Mesendoderm (in vitro differentiated cells): ENCODE results near the gene CPT1C.

Source experiments
- DNase-seq: peaks from one replicate; pipeline ENCODE4 v3.0.0; 2013
- H2AK5ac ChIP-seq: 2 replicates; pipeline ENCODE4 v1.6.1; 2013; ENCODE audit warnings: low read length, inconsistent platforms
- H2BK120ac ChIP-seq: 2 replicates; pipeline ENCODE4 v1.6.1; 2013; ENCODE audit warnings: low read depth, mild to moderate bottlenecking, low read length, moderate library complexity, mixed read lengths
- H2BK15ac ChIP-seq: replicated peaks from 2 replicates; pipeline ENCODE4 v1.6.1; 2013; ENCODE audit warnings: low read depth, mild to moderate bottlenecking, moderate library complexity
- H2BK5ac ChIP-seq: 2 replicates; pipeline ENCODE4 v1.6.1; 2013; ENCODE audit warnings: low read length, inconsistent platforms
- H3K18ac ChIP-seq: 2 replicates; pipeline ENCODE4 v1.6.1; 2013; ENCODE audit warnings: mild to moderate bottlenecking, low read length, mixed read lengths
- H3K23ac ChIP-seq: one replicate; pipeline ENCODE4 v1.6.1; 2013; ENCODE audit warnings: low read length
- H3K27ac ChIP-seq: 2 replicates; pipeline ENCODE4 v1.5.1; 2013; ENCODE audit warnings: low read depth, mild to moderate bottlenecking, inconsistent platforms, low read length, moderate library complexity
- H3K27me3 ChIP-seq: 2 replicates; pipeline ENCODE4 v1.6.1; 2013; ENCODE audit warnings: low read length, control low read depth, mild to moderate bottlenecking, inconsistent platforms; ENCODE audit not compliant: insufficient read depth, poor library complexity
- H3K36me3 ChIP-seq: 2 replicates; pipeline ENCODE4 v1.6.1; 2013; ENCODE audit warnings: low read length, inconsistent platforms; ENCODE audit not compliant: control insufficient read depth, insufficient read depth
- H3K4ac ChIP-seq: one replicate; pipeline ENCODE4 v1.6.1; 2013; ENCODE audit warnings: low read depth, mild to moderate bottlenecking, low read length, moderate library complexity
- H3K4me1 ChIP-seq: 2 replicates; pipeline ENCODE4 v1.6.1; 2013; ENCODE audit warnings: low read depth, low read length, inconsistent platforms; ENCODE audit not compliant: control insufficient read depth
- H3K4me2 ChIP-seq: 2 replicates; pipeline ENCODE4 v1.6.1; 2013; ENCODE audit warnings: low read length
- H3K4me3 ChIP-seq: 2 replicates; pipeline ENCODE4 v1.5.1; 2013; ENCODE audit warnings: mild to moderate bottlenecking, low read length
- H3K56ac ChIP-seq: one replicate; pipeline ENCODE4 v1.6.1; 2013; ENCODE audit warnings: low read length
- H3K79me1 ChIP-seq: 2 replicates; pipeline ENCODE4 v1.6.1; 2013; ENCODE audit warnings: low read length, inconsistent platforms
- H3K79me2 ChIP-seq: 2 replicates; pipeline ENCODE4 v1.6.1; 2013; ENCODE audit warnings: mild to moderate bottlenecking, low read length; ENCODE audit not compliant: control insufficient read depth, insufficient read depth
- H3K9ac ChIP-seq: 2 replicates; pipeline ENCODE4 v1.6.1; 2013; ENCODE audit warnings: low read length, inconsistent platforms
- H4K5ac ChIP-seq: one replicate; pipeline ENCODE4 v1.6.1; 2013; ENCODE audit warnings: low read length
- H4K8ac ChIP-seq: one replicate; pipeline ENCODE4 v1.6.1; 2013; ENCODE audit warnings: low read depth, mild to moderate bottlenecking, control low read depth, low read length, moderate library complexity
- WGBS: extraction: QIAGEN DNeasy Blood & Tissue Kit; methylation state at CpG from one replicate; pipeline ENCODE4 v1.1.7; 2013; ENCODE audit warnings: low lambda C conversion rate, missing lambda C conversion rate; ENCODE audit not compliant: insufficient coverage; ENCODE audit errors: extremely low coverage; 5-methylcytosine and 5-hydroxymethylcytosine counted together

Gene CPT1C

GRCh38 chr19:49669516-49669915 lies 21.4 kb upstream of the CPT1C start:
- no CpG with 5 or more reads among the region's 3 CpGs for WGBS
- Histone ChIP-seq H3K56ac (no peak overlapping the region), H3K79me2 (peaks cover 19% of the 10 kb centered on the region), H3K9ac (no peak overlapping the region), H2BK15ac (no peak overlapping the region), H3K4me2 (no peak overlapping the region), H4K5ac (no peak overlapping the region), H4K8ac (no peak overlapping the region), H3K4ac (no peak overlapping the region), H3K4me1 (peaks cover 2% of the 10 kb centered on the region), H3K79me1 (peaks cover 17% of the 10 kb centered on the region), H3K4me3 (no peak overlapping the region), H2BK120ac (no peak overlapping the region), H2AK5ac (no peak overlapping the region), H2BK5ac (no peak overlapping the region), H3K23ac (no peak overlapping the region), H3K18ac (no peak overlapping the region), H3K36me3 (peaks cover 1% of the 10 kb centered on the region), H3K27me3 (no peaks in the 10 kb centered on the region), H3K27ac (no peak overlapping the region)
- no peak for DNase-seq

- H2BK120ac ChIP-seq = no peak overlapping the region
- no peak overlapping the region for H3K4ac ChIP-seq
- H3K79me1 ChIP-seq = peaks cover 7% of the 10 kb centered on the region
- H4K5ac ChIP-seq = no peak overlapping the region
- WGBS = no CpG with 5 or more reads among the region's 28 CpGs
- no peak overlapping the region for H4K8ac ChIP-seq
- H3K4me2 ChIP-seq = peak overlapping the region; percentile 14
- no peak overlapping the region for H3K18ac ChIP-seq
- no peak overlapping the region for H2BK5ac ChIP-seq
- H3K36me3 ChIP-seq = peaks cover 1% of the 10 kb centered on the region
- H2AK5ac ChIP-seq = no peak overlapping the region
- H3K56ac ChIP-seq = peak overlapping the region; percentile 73
- H3K23ac ChIP-seq = no peak overlapping the region
- H3K27me3 ChIP-seq = no peaks in the 10 kb centered on the region
- peak; percentile 92 for DNase-seq
- H3K4me3 ChIP-seq = no peak overlapping the region
- no peaks in the 10 kb centered on the region for H3K4me1 ChIP-seq
- H3K79me2 ChIP-seq = peaks cover 4% of the 10 kb centered on the region
- peak overlapping the region; percentile 46 for H3K9ac ChIP-seq
- peak overlapping the region; percentile 10 for H3K27ac ChIP-seq
- no peak overlapping the region for H2BK15ac ChIP-seq
Observed at GRCh38 chr19:49672131-49672919, 18.6 kb upstream of the CPT1C start.

GRCh38 chr19:49676136-49676783 lies 14.7 kb upstream of the CPT1C start:
- DNase-seq = peak; percentile 98
- Histone ChIP-seq H3K4me3 (peak overlapping the region; percentile 47), H3K36me3 (peaks cover 3% of the 10 kb centered on the region), H3K4ac (peak overlapping the region; percentile 64), H4K8ac (no peak overlapping the region), H3K79me2 (peaks cover 35% of the 10 kb centered on the region), H2BK15ac (no peak overlapping the region), H3K4me2 (peak overlapping the region; percentile 70), H2BK120ac (no peak overlapping the region), H2AK5ac (no peak overlapping the region), H4K5ac (no peak overlapping the region), H3K9ac (peak overlapping the region; percentile 80), H2BK5ac (no peak overlapping the region), H3K4me1 (peaks cover 8% of the 10 kb centered on the region), H3K23ac (no peak overlapping the region), H3K27ac (peak overlapping the region; percentile 91), H3K27me3 (no peaks in the 10 kb centered on the region), H3K18ac (peak overlapping the region; percentile 85), H3K56ac (peak overlapping the region; percentile 92), H3K79me1 (peaks cover 4% of the 10 kb centered on the region)
- WGBS = no CpG with 5 or more reads among the region's 27 CpGs

- Histone ChIP-seq H3K4me3 (no peak overlapping the region), H3K79me1 (peaks cover 6% of the 10 kb centered on the region), H3K27me3 (no peaks in the 10 kb centered on the region), H3K27ac (no peak overlapping the region), H3K18ac (no peak overlapping the region), H2BK120ac (no peak overlapping the region), H3K9ac (peak overlapping the region; percentile 99), H3K23ac (no peak overlapping the region), H3K36me3 (peaks cover 4% of the 10 kb centered on the region), H3K4ac (no peak overlapping the region), H3K56ac (no peak overlapping the region), H4K8ac (no peak overlapping the region), H2BK5ac (no peak overlapping the region), H3K79me2 (peaks cover 38% of the 10 kb centered on the region), H2AK5ac (no peak overlapping the region), H4K5ac (no peak overlapping the region), H2BK15ac (no peak overlapping the region), H3K4me2 (no peak overlapping the region), H3K4me1 (peaks cover 8% of the 10 kb centered on the region)
- peak; percentile 100 for DNase-seq
- WGBS = no CpG with 5 or more reads among the region's 34 CpGs
Observed at GRCh38 chr19:49676784-49677230, 14.1 kb upstream of the CPT1C start.

GRCh38 chr19:49677231-49677900 lies 13.6 kb upstream of the CPT1C start, which contains the start of gene PRMT1:
PRMT1 (plus strand) TSS chr19:49677271; CDS start chr19:49677281, 10 bp downstream.
- Histone ChIP-seq H2BK5ac (peak within 1 kb of the TSS; percentile 97), H3K36me3 (peaks cover 10% of the 10 kb centered on the region), H2AK5ac (peak within 1 kb of the TSS; percentile 59), H3K27ac (peak within 1 kb of the TSS; percentile 91), H3K27me3 (no peaks in the 10 kb centered on the region), H3K9ac (peak within 1 kb of the TSS; percentile 99), H4K8ac (peak within 1 kb of the TSS; percentile 3), H3K56ac (peak within 1 kb of the TSS; percentile 99), H3K4me1 (peaks cover 8% of the 10 kb centered on the region), H3K4me3 (peak within 1 kb of the TSS; percentile 89), H3K23ac (peak within 1 kb of the TSS; percentile 99), H4K5ac (no peak within 1 kb of the TSS), H2BK15ac (no peak within 1 kb of the TSS), H3K4ac (peak within 1 kb of the TSS; percentile 96), H3K4me2 (peak within 1 kb of the TSS; percentile 97), H3K79me1 (peaks cover 11% of the 10 kb centered on the region), H2BK120ac (no peak within 1 kb of the TSS), H3K79me2 (peaks cover 43% of the 10 kb centered on the region), H3K18ac (peak within 1 kb of the TSS; percentile 85)
- no CpG with 5 or more reads among the region's 57 CpGs for WGBS
- peak; percentile 87 for DNase-seq
